Fibroblast of mammary gland (primary cell): ENCODE measurements around the gene PAQR9.

Source experiments
- DNase-seq: peaks from one replicate; pipeline ENCODE4 v3.0.0-alpha.2; 2010; ENCODE audit warnings: low read depth
- H3K4me3 ChIP-seq: 2 replicates; pipeline ENCODE4 v1.5.1; 2011; ENCODE audit warnings: low read depth, mild to moderate bottlenecking, low read length, moderate library complexity; ENCODE audit not compliant: control insufficient read depth
- CTCF ChIP-seq: conservative IDR thresholded peaks from 2 replicates; pipeline ENCODE4 v1.5.1; 2011; ENCODE audit warnings: low read depth, low read length, inconsistent platforms; ENCODE audit not compliant: control insufficient read depth, insufficient read depth

Gene PAQR9

DNA sequence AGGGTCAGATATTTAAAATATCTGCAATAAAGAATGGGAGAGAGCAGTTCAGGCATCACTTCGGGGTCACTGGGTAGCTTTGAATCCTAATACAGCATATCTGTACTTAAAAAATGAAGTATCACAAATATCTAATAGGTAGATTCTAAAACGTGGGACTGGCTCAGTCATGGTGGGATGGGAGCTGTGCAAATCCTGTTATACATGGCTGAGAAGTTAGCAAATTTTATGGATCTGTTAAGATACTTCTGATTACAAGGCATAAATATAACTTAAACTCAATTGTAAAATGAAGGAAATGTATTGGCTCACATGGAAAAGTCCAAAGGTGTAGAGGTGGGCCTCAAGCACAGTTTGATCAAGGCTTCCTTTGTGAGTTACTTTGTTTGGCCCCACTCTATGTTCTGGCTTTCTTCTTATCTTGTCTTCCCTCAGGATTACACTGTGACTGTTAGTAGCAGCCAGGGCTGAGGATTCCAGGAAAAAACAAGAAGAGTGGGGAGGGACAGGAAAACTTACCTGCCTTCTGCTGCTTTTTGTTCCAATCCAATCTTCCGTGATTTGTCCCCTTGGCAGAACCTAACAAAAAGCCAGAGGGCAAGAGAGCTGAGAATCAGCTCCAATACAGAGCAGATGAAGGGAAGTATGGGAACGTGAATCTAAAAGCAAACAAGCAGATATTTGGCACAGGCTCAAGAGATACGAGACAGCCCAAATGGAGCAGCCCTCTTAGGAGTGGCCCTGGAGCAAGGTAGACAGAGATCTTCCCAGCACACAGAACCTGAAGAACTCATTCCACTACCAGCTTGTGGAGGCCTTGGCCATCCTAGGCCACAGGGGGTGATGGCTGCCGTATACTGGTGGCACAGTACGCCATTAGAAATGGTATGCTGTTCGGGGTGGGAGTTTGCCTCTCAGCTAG, 10.9 kb downstream of the PAQR9 start:
- no peak for TF ChIP-seq CTCF
- DNase-seq: no peak
- no peak overlapping the region for H3K4me3 ChIP-seq

- H3K4me3 ChIP-seq: no peak overlapping the region
- no peak for TF ChIP-seq CTCF
- DNase-seq: no peak
Observed at GRCh38 chr3:142951794-142952193, 11.7 kb downstream of the PAQR9 start.

- no peak for DNase-seq
- no peak overlapping the region for H3K4me3 ChIP-seq
- no peak for TF ChIP-seq CTCF
Observed at GRCh38 chr3:142950972-142951371, 12.5 kb downstream of the PAQR9 start.

DNA sequence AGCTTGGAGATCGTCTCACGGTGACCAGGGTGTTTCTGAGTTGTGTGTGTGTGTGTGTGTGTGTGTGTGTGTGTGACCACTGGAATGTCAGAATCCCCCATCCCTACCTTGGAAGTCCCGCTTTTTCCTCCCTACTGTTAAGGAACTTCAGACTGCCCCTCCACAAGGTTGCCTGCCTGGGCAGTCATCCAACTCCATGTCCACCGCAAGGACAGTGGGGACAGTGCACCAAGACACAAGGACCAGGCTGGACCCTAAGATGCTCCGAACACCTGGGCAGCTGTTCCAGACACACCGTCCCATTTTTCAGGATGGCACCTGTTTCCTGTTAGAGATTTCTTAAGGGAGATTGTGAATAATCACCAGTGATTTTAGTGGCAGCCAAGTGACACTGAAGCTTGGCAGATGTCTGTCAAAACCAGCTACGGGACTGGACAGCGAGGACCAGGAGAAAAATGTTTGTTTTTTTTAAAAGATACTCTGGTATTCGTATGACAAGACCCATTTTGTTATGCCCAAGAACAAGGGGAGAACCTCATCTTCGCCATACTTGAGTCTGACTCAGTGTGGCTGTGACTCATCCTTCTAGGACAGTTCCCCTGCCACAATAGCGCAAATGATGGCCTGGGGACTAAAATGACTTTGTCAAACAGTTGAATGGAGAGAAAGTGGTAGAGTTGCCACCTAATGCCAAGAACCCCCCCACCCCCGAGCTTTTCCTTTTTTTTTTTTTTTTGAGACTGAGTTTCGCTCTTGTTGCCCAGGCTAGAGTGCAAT, 15.5 kb downstream of the PAQR9 start:
- H3K4me3 ChIP-seq: no peak overlapping the region
- no peak for TF ChIP-seq CTCF
- DNase-seq: peak; percentile 35

- TF ChIP-seq CTCF: no peak
- DNase-seq: no peak
- H3K4me3 ChIP-seq: no peak overlapping the region
Observed at GRCh38 chr3:142947352-142947751, 16.1 kb downstream of the PAQR9 start.

- H3K4me3 ChIP-seq: no peak overlapping the region
- no peak for TF ChIP-seq CTCF
- no peak for DNase-seq
Observed at GRCh38 chr3:142946861-142947260, 16.6 kb downstream of the PAQR9 start.
